Peyer's patch (tissue), 4 donors: ENCODE data around the gene MKNK1. TPM values are rescaled to one million over a fixed set of nuclear protein-coding genes. Genes with fewer than 3 reads are reported as not detected.

Experiments used
- DNase-seq, 3 donors: peaks; one replicate each; pipeline ENCODE4 v3.0.0-alpha.2; 2017 to 2019
- H3K27ac ChIP-seq, 4 donors: fragments of 200-600 bp; sonication (generic); one replicate each; pipeline ENCODE4 v1.5.1; 2016 to 2019
- H3K27me3 ChIP-seq, 2 donors: fragments of 200-600 bp; sonication (generic); one replicate each; pipeline ENCODE4 v1.5.1; 2019
- H3K36me3 ChIP-seq, 3 donors: fragments of 200-600 bp; sonication (generic); one replicate each; pipeline ENCODE4 v1.5.1; 2016 to 2019
- H3K4me1 ChIP-seq, 4 donors: fragments of 200-600 bp; sonication (generic); one replicate each; pipeline ENCODE4 v1.5.1; 2016 to 2019
- H3K4me3 ChIP-seq, 4 donors: fragments of 200-600 bp; sonication (generic); 1 replicate in 3 of 4; 2 replicates in 1 of 4; pipeline ENCODE4 v1.5.1; 2016 to 2019; ENCODE audit warnings: mild to moderate bottlenecking in 1 of 4
- H3K9me3 ChIP-seq, 4 donors: fragments of 200-600 bp; sonication (generic); one replicate each; pipeline ENCODE4 v1.5.1; 2016 to 2019; ENCODE audit warnings: mild to moderate bottlenecking in 1 of 4
- CTCF ChIP-seq, 6 experiments: fragments of 450-650 bp in 4 of 6; fragments of 200-600 bp in 2 of 6; sonication (generic) in 1 of 6; IDR thresholded peaks; one replicate each; pipeline ENCODE4 v1.5.1; 2017 to 2019; ENCODE audit warnings: antibody characterized with exemption in 6 of 6, mild to moderate bottlenecking in 3 of 6, moderate library complexity in 1 of 6
- POLR2A ChIP-seq, 2 donors: fragments of 450-650 bp; IDR thresholded peaks; one replicate each; pipeline ENCODE4 v1.5.1; 2017; ENCODE audit warnings: antibody characterized with exemption in 2 of 2, mild to moderate bottlenecking in 2 of 2, moderate library complexity in 2 of 2
- total RNA-seq, 4 donors: library from RNA; depleted of rRNA; stranded (reverse); fragments of >200 nt; gene quantifications; one replicate each; pipeline ENCODE4 v1.1.0, GENCODE V29; 2016

MKNK1 gene
- total RNA-seq, 4 donors from 2014 or later: 51.3 to 134 (median 94.2) TPM

- H3K4me3 ChIP-seq: no peak overlapping the region
- H3K36me3 ChIP-seq: peaks cover 0 to 38% (median 0%) of the 10 kb centered on the region in 3 donors
- no peaks in the 10 kb centered on the region for H3K27me3 ChIP-seq
- no peak overlapping the region for H3K27ac ChIP-seq
- H3K9me3 ChIP-seq: no peaks in the 10 kb centered on the region
- no peak for TF ChIP-seq POLR2A (IDR thresholded peaks at IDR 0.05)
- no peak for TF ChIP-seq CTCF (IDR thresholded peaks at IDR 0.05)
- peaks cover 0 to 3% (median 0%) of the 10 kb centered on the region in 4 donors for H3K4me1 ChIP-seq
- DNase-seq: no peak
Measured at GRCh38 chr1:46649764-46650163, 45.7 kb upstream of the MKNK1 start.

GRCh38 chr1:46647611-46648010 lies 43.5 kb upstream of the MKNK1 start:
- Histone ChIP-seq H3K27ac (no peak overlapping the region), H3K4me3 (no peak overlapping the region), H3K9me3 (no peaks in the 10 kb centered on the region), H3K4me1 (peaks cover 0 to 9% (median 0%) of the 10 kb centered on the region in 4 donors), H3K36me3 (peaks cover 0 to 37% (median 0%) of the 10 kb centered on the region in 3 donors), H3K27me3 (no peaks in the 10 kb centered on the region)
- no peak for DNase-seq
- TF ChIP-seq POLR2A (IDR thresholded peaks at IDR 0.05) (no peak), CTCF (IDR thresholded peaks at IDR 0.05) (no peak)

GRCh38 chr1:46646844-46647243 lies 42.8 kb upstream of the MKNK1 start:
- no peak for DNase-seq
- TF ChIP-seq POLR2A (IDR thresholded peaks at IDR 0.05): no peak
- TF ChIP-seq CTCF (IDR thresholded peaks at IDR 0.05): no peak
- Histone ChIP-seq H3K4me3 (no peak overlapping the region), H3K9me3 (no peaks in the 10 kb centered on the region), H3K27me3 (no peaks in the 10 kb centered on the region), H3K36me3 (peaks cover 0 to 30% (median 0%) of the 10 kb centered on the region in 3 donors), H3K27ac (no peak overlapping the region), H3K4me1 (peaks cover 0 to 9% (median 0%) of the 10 kb centered on the region in 4 donors)

GRCh38 chr1:46646331-46646730 lies 42.3 kb upstream of the MKNK1 start:
- Histone ChIP-seq H3K9me3 (no peaks in the 10 kb centered on the region), H3K36me3 (peaks cover 0 to 35% (median 0%) of the 10 kb centered on the region in 3 donors), H3K27me3 (no peaks in the 10 kb centered on the region), H3K4me3 (no peak overlapping the region), H3K27ac (no peak overlapping the region), H3K4me1 (peaks cover 0 to 9% (median 0%) of the 10 kb centered on the region in 4 donors)
- no peak for DNase-seq
- TF ChIP-seq CTCF (IDR thresholded peaks at IDR 0.05) (no peak), POLR2A (IDR thresholded peaks at IDR 0.05) (no peak)

GRCh38 chr1:46645815-46646214 lies 41.7 kb upstream of the MKNK1 start:
- TF ChIP-seq POLR2A (IDR thresholded peaks at IDR 0.05) (no peak), CTCF (IDR thresholded peaks at IDR 0.05) (no peak)
- no peak for DNase-seq

GRCh38 chr1:46643368-46643775 lies 39.3 kb upstream of the MKNK1 start:
- Histone ChIP-seq H3K27me3 (no peaks in the 10 kb centered on the region), H3K4me1 (peaks cover 0 to 9% (median 0%) of the 10 kb centered on the region in 4 donors), H3K9me3 (no peaks in the 10 kb centered on the region), H3K4me3 (no peak overlapping the region), H3K36me3 (peaks cover 0 to 18% (median 0%) of the 10 kb centered on the region in 3 donors), H3K27ac (no peak overlapping the region)
- no peak for TF ChIP-seq POLR2A (IDR thresholded peaks at IDR 0.05)
- no peak for TF ChIP-seq CTCF (IDR thresholded peaks at IDR 0.05)
- DNase-seq: no peak

More at GRCh38 chr1:46645815-46646214, 41.7 kb upstream of the MKNK1 start:
- H3K9me3 ChIP-seq: no peaks in the 10 kb centered on the region
- H3K4me3 ChIP-seq: no peak overlapping the region
- H3K27ac ChIP-seq: no peak overlapping the region
- peaks cover 0 to 9% (median 0%) of the 10 kb centered on the region in 4 donors for H3K4me1 ChIP-seq
- peaks cover 0 to 34% (median 0%) of the 10 kb centered on the region in 3 donors for H3K36me3 ChIP-seq
- no peaks in the 10 kb centered on the region for H3K27me3 ChIP-seq
